A549 (cell line): ENCODE results near the gene CSNK2A3. TPM values are rescaled to one million over a fixed set of nuclear protein-coding genes. Genes with fewer than 3 reads are reported as not detected.

Source experiments
- ATAC-seq, 2 experiments: fragments of 200-7000 bp in 1 of 2; fragments of >200 bp in 1 of 2; cut with Nextera tagmentation in 1 of 2; cut with Tn5 transposase in 1 of 2; 3 replicates each; pipeline versions ENCODE4 v1.8.0 to v1.9.1; 2018 to 2020; ENCODE audit warnings: mild to moderate bottlenecking in 1 of 2, moderate library complexity in 1 of 2
- CTCF ChIA-PET: fragments of 300-600 bp; sonication (Branson Sonifier 250); formaldehyde crosslinking; extraction: SDS; loops from one replicate; lab custom pipeline; 2021; ENCODE audit warnings: antibody characterized with exemption, inconsistent platforms; lab: Yijun Ruan, JAX
- POLR2A ChIA-PET: fragments of 350-600 bp; formaldehyde crosslinking; extraction: SDS; loops from one replicate; lab custom pipeline; 2021; ENCODE audit warnings: antibody characterized with exemption, inconsistent platforms; lab: Yijun Ruan, JAX
- DNase-seq, 2 experiments: peaks; one replicate each; pipeline versions ENCODE4 v3.0.0 to v3.0.0-alpha.2; 2011 to 2016; ENCODE audit warnings: low read depth in 1 of 2, low spot score in 1 of 2
- FAIRE-seq: peaks from 2 replicates; lab custom pipeline; 2011; peaks lifted over from hg19 to GRCh38; lab: Jason Lieb, UNC
- H3K27ac ChIP-seq, 2 experiments: fragments of >200 bp; sonication (Bioruptor Twin); formaldehyde crosslinking; 3 replicates each; pipeline ENCODE4 v1.5.1; 2016 to 2017
- H3K4me1 ChIP-seq: fragments of >200 bp; sonication (Bioruptor Twin); formaldehyde crosslinking; 3 replicates; pipeline ENCODE4 v1.6.1; 2016
- H3K4me2 ChIP-seq: fragments of >200 bp; sonication (Bioruptor Twin); formaldehyde crosslinking; 3 replicates; pipeline ENCODE4 v1.6.1; 2016
- H3K4me3 ChIP-seq: fragments of >200 bp; sonication (Bioruptor Twin); formaldehyde crosslinking; 3 replicates; pipeline ENCODE4 v1.5.1; 2016
- H3K9me3 ChIP-seq: fragments of >200 bp; sonication (Bioruptor Twin); formaldehyde crosslinking; 3 replicates; pipeline ENCODE4 v1.6.1; 2016
- BCL3 ChIP-seq: fragments of >200 bp; sonication (Bioruptor Twin); formaldehyde crosslinking; IDR thresholded peaks from 3 replicates; pipeline ENCODE4 v1.6.1; 2016
- BHLHE40 ChIP-seq: IDR thresholded peaks from 2 replicates; pipeline ENCODE4 v1.6.1; 2012; ENCODE audit warnings: low read depth, low read length, inconsistent platforms
- CBX2 ChIP-seq: fragments of 200-600 bp; sonication (generic); IDR thresholded peaks from 2 replicates; pipeline ENCODE4 v1.6.1; 2016; ENCODE audit warnings: low read depth, mild to moderate bottlenecking, borderline replicate concordance
- CBX8 ChIP-seq: fragments of 200-600 bp; sonication (generic); IDR thresholded peaks from 2 replicates; pipeline ENCODE4 v1.6.1; 2016
- CEBPB ChIP-seq, 2 experiments: fragments of >200 bp in 1 of 2; sonication (Bioruptor Twin) in 1 of 2; formaldehyde crosslinking in 1 of 2; IDR thresholded peaks; 2 replicates each; pipeline ENCODE4 v1.6.1; 2012 to 2016
- CHD2 ChIP-seq: fragments of 150-350 bp; IDR thresholded peaks from 2 replicates; pipeline ENCODE4 v1.6.1; 2014; ENCODE audit warnings: low read length; ENCODE audit not compliant: partially characterized antibody
- CHD4 ChIP-seq: fragments of 200-600 bp; sonication (generic); IDR thresholded peaks from 2 replicates; pipeline ENCODE4 v1.6.1; 2016; ENCODE audit warnings: antibody characterized with exemption, mild to moderate bottlenecking, borderline replicate concordance
- E2F6 ChIP-seq: IDR thresholded peaks from 2 replicates; pipeline ENCODE4 v1.6.1; 2012; ENCODE audit warnings: low read depth, borderline replicate concordance
- EHMT2 ChIP-seq: fragments of 200-600 bp; sonication (generic); IDR thresholded peaks from 2 replicates; pipeline ENCODE4 v1.6.1; 2016; ENCODE audit warnings: antibody characterized with exemption, low read depth, mild to moderate bottlenecking, moderate library complexity
- ESRRA ChIP-seq: fragments of 150-350 bp; IDR thresholded peaks from 2 replicates; pipeline ENCODE4 v1.6.1; 2014; ENCODE audit warnings: mild to moderate bottlenecking, low read length, borderline replicate concordance
- FOSB ChIP-seq: fragments of 250-450 bp; sonication (Bioruptor Pico); IDR thresholded peaks from 2 replicates; pipeline ENCODE4 v1.5.0; 2020; ENCODE audit warnings: mild to moderate bottlenecking, moderate library complexity
- FOSL2 ChIP-seq, 2 experiments: fragments of 450-650 bp in 1 of 2; fragments of >200 bp in 1 of 2; sonication (Bioruptor Twin) in 1 of 2; formaldehyde crosslinking; IDR thresholded peaks; 2 replicates each; pipeline versions ENCODE4 v1.5.0 to v1.6.1; 2016 to 2020; ENCODE audit warnings: mild to moderate bottlenecking in 1 of 2, moderate library complexity in 1 of 2
- FOXS1 ChIP-seq: fragments of 250-450 bp; sonication (Bioruptor Pico); IDR thresholded peaks from 2 replicates; pipeline ENCODE4 v1.5.0; 2020; ENCODE audit warnings: mild to moderate bottlenecking, moderate library complexity
- HDAC2 ChIP-seq: fragments of 200-600 bp; sonication (generic); IDR thresholded peaks from 2 replicates; pipeline ENCODE4 v1.6.1; 2016
- HEYL ChIP-seq: fragments of 250-450 bp; sonication (Bioruptor Pico); IDR thresholded peaks from 2 replicates; pipeline ENCODE4 v1.8.0; 2021; ENCODE audit warnings: mild to moderate bottlenecking, moderate library complexity
- HMGXB4 ChIP-seq: fragments of 250-450 bp; sonication (Bioruptor Pico); IDR thresholded peaks from 2 replicates; pipeline ENCODE4 v1.5.0; 2021; ENCODE audit warnings: mild to moderate bottlenecking, moderate library complexity, borderline replicate concordance
- KDM1A ChIP-seq: fragments of 200-600 bp; sonication (generic); IDR thresholded peaks from 2 replicates; pipeline ENCODE4 v1.6.1; 2016; ENCODE audit warnings: low read depth, mild to moderate bottlenecking
- KDM5A ChIP-seq: fragments of 200-600 bp; sonication (generic); IDR thresholded peaks from 2 replicates; pipeline ENCODE4 v1.6.1; 2016; ENCODE audit warnings: antibody characterized with exemption, mild to moderate bottlenecking
- NFE2L2 ChIP-seq: fragments of 150-350 bp; conservative IDR thresholded peaks from 2 replicates; pipeline ENCODE4 v1.6.1; 2014; ENCODE audit warnings: low read length
- POLR2AphosphoS2 ChIP-seq: conservative IDR thresholded peaks from 2 replicates; pipeline ENCODE4 v1.6.1; 2012; ENCODE audit warnings: low read length, improper control_type of control experiment, inconsistent platforms
- SMC3 ChIP-seq: fragments of >200 bp; sonication (Bioruptor Twin); formaldehyde crosslinking; IDR thresholded peaks from 3 replicates; pipeline ENCODE4 v1.6.1; 2018; ENCODE audit warnings: inconsistent platforms
- TFCP2L1 ChIP-seq: fragments of 250-450 bp; sonication (Bioruptor Pico); IDR thresholded peaks from 2 replicates; pipeline ENCODE4 v1.5.0; 2021; ENCODE audit warnings: mild to moderate bottlenecking
- ZFP36 ChIP-seq: fragments of 450-650 bp; IDR thresholded peaks from 2 replicates; pipeline ENCODE4 v1.6.1; 2014; ENCODE audit warnings: borderline replicate concordance; ENCODE audit not compliant: partially characterized antibody
- ZNF302 ChIP-seq: fragments of 250-450 bp; sonication (Bioruptor Pico); IDR thresholded peaks from 2 replicates; pipeline ENCODE4 v1.9.0; 2021; ENCODE audit warnings: inconsistent platforms, mild to moderate bottlenecking, moderate library complexity
- WGBS: methylation state at CpG from one replicate; pipeline ENCODE4 v1.1.6; 2017; ENCODE audit errors: missing lambda C conversion rate; 5-methylcytosine and 5-hydroxymethylcytosine counted together
- polyA plus RNA-seq, 4 experiments: library from polyadenylated mRNA; depleted of rRNA in 3 of 4; stranded (reverse); fragments of >200 nt; fragmentation: RNase III in 1 of 4; extraction: RNeasy Plus Mini Kit Qiagen cat#74134 plus additional on column Dnase treatment in 1 of 4; gene quantifications; 2 replicates in 3 of 4; 3 replicates in 1 of 4; pipeline ENCODE4 v1.2.3, GENCODE V29; 2011 to 2017

CSNK2A3 gene
- polyA plus RNA-seq, 2 of the 4 experiments (the other 2 are of a cell fraction), result 4.4 to 5.7 TPM

GRCh38 chr11:11351042-11351586 lies 1.9 kb downstream of the CSNK2A3 start:
- FAIRE-seq, result no peak
- no peak for DNase-seq
- no peak overlapping the region for H3K27ac ChIP-seq
- CTCF ChIA-PET, result interaction anchor here (0.6 kb wide), 1 partner anchor 8 kb away, joined by 3 read pairs; no protein-coding TSS in a partner anchor
- H3K4me1 ChIP-seq, result peaks cover 5% of the 10 kb centered on the region; the same call in 1 of the 3 replicates
- no peak overlapping the region for H3K4me3 ChIP-seq
- no peaks in the 10 kb centered on the region for H3K9me3 ChIP-seq
- 80% methylated on average over 4 of the region's 4 CpGs for WGBS
- TF ChIP-seq ESRRA, result no peak
- TF ChIP-seq SMC3, result no peak
- no peak for TF ChIP-seq BCL3
- TF ChIP-seq TFCP2L1 (CRISPR knock-in tag), result no peak
- TF ChIP-seq CBX8, result no peak
- TF ChIP-seq E2F6, result no peak
- no peak for TF ChIP-seq NFE2L2
- TF ChIP-seq CEBPB (IDR thresholded peaks at IDR 0.05), result peak in 1 of 2 experiments; percentile 11; a peak in 1 of 4 replicates
- no peak for TF ChIP-seq ZNF302 (CRISPR knock-in tag)
- ATAC-seq, result no peak; a peak in 1 of 6 replicates
- no peak overlapping the region for H3K4me2 ChIP-seq
- POLR2A ChIA-PET, result no interaction called here

DNA sequence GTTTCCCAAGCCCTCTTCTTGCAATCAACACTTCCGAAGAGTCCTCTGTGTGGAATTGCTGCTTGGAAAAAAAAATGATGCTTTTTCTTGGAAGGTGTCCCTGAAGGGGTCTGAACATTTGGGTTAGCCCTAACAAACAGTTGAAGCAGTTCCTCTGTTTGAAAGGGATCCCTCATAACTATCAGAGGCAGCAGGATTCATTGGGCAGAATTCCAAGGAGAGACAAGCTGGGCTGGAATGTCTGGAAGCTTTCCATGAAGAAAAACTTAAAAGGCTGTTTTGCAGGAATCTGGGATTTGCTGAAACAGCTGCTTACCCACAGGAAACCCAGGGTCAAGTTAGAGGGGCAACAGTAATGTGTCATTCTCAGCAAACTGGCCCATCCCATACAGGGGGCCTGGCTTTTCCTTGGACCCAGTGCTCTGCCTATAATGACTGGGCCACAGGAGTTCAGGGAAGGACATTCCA lies 3.1 kb downstream of the CSNK2A3 start:
- ATAC-seq, result no peak; a peak in 1 of 6 replicates
- no peaks in the 10 kb centered on the region for H3K9me3 ChIP-seq
- H3K4me2 ChIP-seq, result no peak overlapping the region
- ChIA-PET POLR2A (no interaction called here), CTCF (no interaction called here)
- no peak for TF ChIP-seq EHMT2
- TF ChIP-seq SMC3, result no peak
- no peak for TF ChIP-seq FOSB
- TF ChIP-seq KDM1A, result no peak
- TF ChIP-seq FOXS1, result no peak
- TF ChIP-seq HMGXB4 (CRISPR knock-in tag), result no peak
- no peak for FAIRE-seq
- 85% methylated on average over 1 of the region's 1 CpG for WGBS
- no peak overlapping the region for H3K27ac ChIP-seq
- DNase-seq, result no peak
- H3K4me1 ChIP-seq, result peaks cover 5% of the 10 kb centered on the region; the same call in 1 of the 3 replicates
- H3K4me3 ChIP-seq, result no peak overlapping the region

GRCh38 chr11:11349106-11349825 lies 3.8 kb downstream of the CSNK2A3 start:
- H3K4me3 ChIP-seq, result no peak overlapping the region
- 71% methylated on average over 12 of the region's 12 CpGs for WGBS
- ChIA-PET CTCF (no interaction called here), POLR2A (no interaction called here)
- ATAC-seq (no peak), DNase-seq (no peak), FAIRE-seq (no peak)
- no peaks in the 10 kb centered on the region for H3K9me3 ChIP-seq
- TF ChIP-seq POLR2AphosphoS2, result no peak
- no peak for TF ChIP-seq KDM5A
- no peak for TF ChIP-seq FOSL2 (IDR thresholded peaks at IDR 0.05)
- no peak for TF ChIP-seq FOSL2 (CRISPR knock-in tag; IDR thresholded peaks at IDR 0.05)
- TF ChIP-seq ZFP36, result no peak
- TF ChIP-seq HDAC2, result no peak
- no peak for TF ChIP-seq CBX2
- no peak for TF ChIP-seq CHD2
- no peak for TF ChIP-seq EHMT2
- no peak for TF ChIP-seq HEYL (CRISPR knock-in tag)
- no peak for TF ChIP-seq CHD4
- no peak for TF ChIP-seq BHLHE40
- H3K27ac ChIP-seq, result no peak overlapping the region
- no peak overlapping the region for H3K4me2 ChIP-seq
- H3K4me1 ChIP-seq, result peaks cover 5% of the 10 kb centered on the region; the same call in 1 of the 3 replicates
